HepG2 (cell line): Measurements from ENCODE around the gene ARHGAP4. TPM values are rescaled to one million over a fixed set of nuclear protein-coding genes. Genes with fewer than 3 reads are reported as not detected.

ENCODE experiments used
- ATAC-seq: fragments of 200-7000 bp; cut with Tn5 transposase; 3 replicates; pipeline ENCODE4 v1.9.1; 2020; ENCODE audit warnings: mild to moderate bottlenecking, moderate library complexity
- BruUV-seq: library from RNA; stranded (reverse); fragments of 400-500 nt; replicated peaks from 2 replicates; lab custom pipeline; 2021; lab: Mats Ljungman, UMichigan
- CTCF ChIA-PET: fragments of 300-600 bp; formaldehyde crosslinking; extraction: SDS; loops from one replicate; lab custom pipeline; 2021; ENCODE audit warnings: low total read pairs, inconsistent platforms, low intra/inter-chr PET ratio; lab: Yijun Ruan, JAX
- POLR2A ChIA-PET: fragments of 350-600 bp; sonication (Branson Sonifier 250); formaldehyde crosslinking; loops from one replicate; lab custom pipeline; 2020; ENCODE audit warnings: antibody characterized with exemption, inconsistent platforms; lab: Yijun Ruan, JAX
- DNase-seq: peaks from one replicate; pipeline ENCODE4 v3.0.0-alpha.2; 2015; ENCODE audit warnings: low spot score
- FAIRE-seq: peaks from 3 replicates; lab custom pipeline; 2011; peaks lifted over from hg19 to GRCh38; lab: Jason Lieb, UNC
- H2AFZ ChIP-seq: one replicate; pipeline ENCODE4 v1.6.1; 2011; ENCODE audit warnings: low read length, inconsistent platforms
- H3K27ac ChIP-seq: fragments of 300-600 bp; 3 replicates; pipeline ENCODE4 v1.8.0; 2011; ENCODE audit warnings: mixed run types, mild to moderate bottlenecking, mixed read lengths, low read length, inconsistent platforms; ENCODE audit not compliant: insufficient read depth; ENCODE audit errors: extremely low read length
- H3K27me3 ChIP-seq, 2 experiments: fragments of 200-600 bp in 1 of 2; 2 replicates in 1 of 2; 3 replicates in 1 of 2; pipeline versions ENCODE4 v1.6.0 to v1.8.0; 2011; ENCODE audit warnings: low read length in 2 of 2, mild to moderate bottlenecking in 2 of 2, moderate library complexity in 2 of 2, inconsistent platforms in 1 of 2; ENCODE audit not compliant: insufficient read depth in 2 of 2, control insufficient read depth in 1 of 2
- H3K36me3 ChIP-seq, 2 experiments: fragments of 200-600 bp in 1 of 2; replicated peaks in 1 of 2; 2 replicates in 1 of 2; 3 replicates in 1 of 2; pipeline versions ENCODE4 v1.5.1 to v1.8.0; 2011; ENCODE audit warnings: low read length in 2 of 2, inconsistent platforms in 1 of 2; ENCODE audit not compliant: insufficient read depth in 2 of 2, control insufficient read depth in 1 of 2
- H3K4me1 ChIP-seq: 2 replicates; pipeline ENCODE4 v1.5.1; 2012; ENCODE audit warnings: low read length, inconsistent platforms; ENCODE audit not compliant: insufficient read depth
- H3K4me2 ChIP-seq: 2 replicates; pipeline ENCODE4 v1.6.0; 2011; ENCODE audit warnings: low read depth, low read length, inconsistent platforms
- H3K4me3 ChIP-seq, 3 experiments: fragments of 200-600 bp in 1 of 3; sonication (generic), shearing (Covaris generic) in 1 of 3; replicated peaks in 1 of 3; 2 replicates each; pipeline ENCODE4 v1.5.1; 2011 to 2016; ENCODE audit warnings: low read length in 3 of 3, inconsistent platforms in 2 of 3, low read depth in 2 of 3, mild to moderate bottlenecking in 2 of 3, control low read depth in 1 of 3, mixed read lengths in 1 of 3; ENCODE audit not compliant: insufficient read depth in 1 of 3
- H3K79me2 ChIP-seq: one replicate; pipeline ENCODE4 v1.6.1; 2011; ENCODE audit warnings: low read length, inconsistent platforms; ENCODE audit not compliant: insufficient read depth
- H3K9ac ChIP-seq: 2 replicates; pipeline ENCODE4 v1.6.0; 2011; ENCODE audit warnings: mild to moderate bottlenecking, low read depth, low read length, inconsistent platforms; ENCODE audit not compliant: insufficient read depth
- H3K9me3 ChIP-seq: 2 replicates; pipeline ENCODE4 v1.5.1; 2012; ENCODE audit warnings: mild to moderate bottlenecking, low read length
- H4K20me1 ChIP-seq: 2 replicates; pipeline ENCODE4 v1.6.0; 2011; ENCODE audit warnings: inconsistent platforms, mild to moderate bottlenecking, low read length, moderate library complexity; ENCODE audit not compliant: insufficient read depth
- TCF7L2 ChIP-seq: IDR thresholded peaks from 2 replicates; pipeline ENCODE4 v1.6.1; 2011; ENCODE audit warnings: mild to moderate bottlenecking, low read depth, low read length, moderate library complexity
- ZBTB1 ChIP-seq: sonication (generic); formaldehyde crosslinking; IDR thresholded peaks from 2 replicates; pipeline ENCODE4 v1.4.0; 2020; ENCODE audit warnings: missing genetic modification reagents, borderline replicate concordance
- ZFAT ChIP-seq: sonication (generic); formaldehyde crosslinking; conservative IDR thresholded peaks from 2 replicates; pipeline ENCODE4 v1.8.1; 2023; ENCODE audit warnings: missing genetic modification reagents, inconsistent platforms
- ZFP1 ChIP-seq: IDR thresholded peaks from 2 replicates; pipeline ENCODE4 v1.6.1; 2016
- WGBS: methylation state at CpG from one replicate; pipeline ENCODE4 v1.1.6; 2017; ENCODE audit warnings: low lambda C conversion rate; 5-methylcytosine and 5-hydroxymethylcytosine counted together
- in situ Hi-C: cut with HindIII; loops from 2 replicates; pipeline ENCODE4 v1.10.0; 2017; ENCODE audit warnings: low pct_unique_long_range_greater_than_20kb; ENCODE audit not compliant: extremely low pct_ligation_motif_present
- intact Hi-C: fragments of 100-400 bp; cut with micrococcal nuclease; formaldehyde crosslinking; loops from one replicate; pipeline ENCODE4 v1.10.0; 2022; ENCODE audit not compliant: unreplicated experiment
- polyA plus RNA-seq, 8 experiments: library from polyadenylated mRNA; depleted of rRNA in 3 of 8; stranded (reverse) in 7 of 8; unstranded in 1 of 8; fragments of >200 nt; fragmentation: Illumina TruSeq in 4 of 8; extraction: Trizol in 4 of 8; gene quantifications; 2 replicates each; pipeline versions ENCODE4 v1.2.1 to v1.2.3, GENCODE V29; 2011 to 2016; ENCODE audit warnings: low read depth in 4 of 8, missing spikeins in 1 of 8, mixed read lengths in 1 of 8; ENCODE audit not compliant: insufficient read depth in 1 of 8
- total RNA-seq, 5 experiments: library from RNA; depleted of rRNA; stranded (reverse); fragments of >200 nt; fragmentation: Illumina TruSeq; extraction: Trizol; gene quantifications; 2 replicates each; pipeline ENCODE4 v1.2.3, GENCODE V29; 2016; ENCODE audit warnings: low read depth in 1 of 5
- TF ChIP-seq, protein P1 (sequence below): IDR thresholded peaks from 2 replicates; pipeline ENCODE4 v1.6.1; 2016; ENCODE audit warnings: missing biosample characterization, missing genetic modification reagents, low read depth
- TF ChIP-seq, protein P2 (sequence below): sonication (generic); formaldehyde crosslinking; IDR thresholded peaks from 2 replicates; pipeline ENCODE4 v1.5.1; 2020; ENCODE audit warnings: missing genetic modification reagents, mild to moderate bottlenecking, borderline replicate concordance

ARHGAP4 gene
- total and polyA plus RNA-seq, 2 of the 13 experiments (the other 11 are each of a cell fraction or from before 2014, with no cell fraction given), result 0.57 to 0.64 TPM

DNA sequence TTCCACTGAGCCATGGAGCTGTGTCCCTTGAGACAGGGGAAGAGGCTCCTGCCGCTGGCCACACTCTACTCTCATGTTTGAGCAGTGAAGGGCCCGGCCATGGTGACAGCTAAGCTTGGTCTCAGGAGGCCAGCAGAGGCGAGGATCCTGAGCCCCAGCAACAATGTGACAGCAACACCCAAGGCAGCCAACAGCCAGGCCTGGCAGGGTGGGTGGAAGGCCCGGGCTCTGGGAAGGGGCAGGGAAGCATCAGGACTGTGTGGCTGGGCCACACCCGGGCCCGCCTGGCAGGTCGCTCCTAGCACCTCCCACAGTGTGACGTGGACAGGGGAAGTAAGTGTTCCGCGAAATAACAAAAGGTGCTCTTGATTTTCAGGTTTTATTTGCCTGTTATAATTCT is 64.9 kb downstream of the ARHGAP4 start:
- no peaks in the 10 kb centered on the region for H3K36me3 ChIP-seq
- in situ Hi-C loops (no loop called here), intact Hi-C loops (no loop called here)
- no peaks in the 10 kb centered on the region for H3K9me3 ChIP-seq
- no peak overlapping the region for H3K4me3 ChIP-seq
- BruUV-seq, result no TSS peak
- no peak overlapping the region for H3K9ac ChIP-seq
- CTCF ChIA-PET, result no interaction called here
- no peak for DNase-seq
- TF ChIP-seq, protein P1, sequence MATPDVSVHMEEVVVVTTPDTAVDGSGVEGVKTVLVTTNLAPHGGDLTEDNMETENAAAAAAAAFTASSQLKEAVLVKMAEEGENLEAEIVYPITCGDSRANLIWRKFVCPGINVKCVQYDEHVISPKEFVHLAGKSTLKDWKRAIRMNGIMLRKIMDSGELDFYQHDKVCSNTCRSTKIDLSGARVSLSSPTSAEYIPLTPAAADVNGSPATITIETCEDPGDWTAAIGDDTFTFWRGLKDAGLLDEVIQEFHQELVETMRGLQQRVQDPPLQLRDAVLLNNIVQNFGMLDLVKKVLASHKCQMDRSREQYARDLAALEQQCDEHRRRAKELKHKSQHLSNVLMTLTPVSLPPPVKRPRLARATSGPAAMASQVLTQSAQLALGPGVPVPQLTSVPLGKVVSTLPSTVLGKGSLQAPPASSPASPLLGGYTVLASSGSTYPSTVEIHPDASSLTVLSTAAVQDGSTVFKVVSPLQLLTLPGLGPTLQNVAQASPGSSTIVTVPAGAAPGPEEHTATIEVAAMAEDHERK (CRISPR knock-in tag), result no peak
- TF ChIP-seq ZFAT (CRISPR knock-in tag) (no peak), ZFP1 (CRISPR knock-in tag) (no peak), TCF7L2 (no peak), ZBTB1 (no peak)
- TF ChIP-seq, protein P2, sequence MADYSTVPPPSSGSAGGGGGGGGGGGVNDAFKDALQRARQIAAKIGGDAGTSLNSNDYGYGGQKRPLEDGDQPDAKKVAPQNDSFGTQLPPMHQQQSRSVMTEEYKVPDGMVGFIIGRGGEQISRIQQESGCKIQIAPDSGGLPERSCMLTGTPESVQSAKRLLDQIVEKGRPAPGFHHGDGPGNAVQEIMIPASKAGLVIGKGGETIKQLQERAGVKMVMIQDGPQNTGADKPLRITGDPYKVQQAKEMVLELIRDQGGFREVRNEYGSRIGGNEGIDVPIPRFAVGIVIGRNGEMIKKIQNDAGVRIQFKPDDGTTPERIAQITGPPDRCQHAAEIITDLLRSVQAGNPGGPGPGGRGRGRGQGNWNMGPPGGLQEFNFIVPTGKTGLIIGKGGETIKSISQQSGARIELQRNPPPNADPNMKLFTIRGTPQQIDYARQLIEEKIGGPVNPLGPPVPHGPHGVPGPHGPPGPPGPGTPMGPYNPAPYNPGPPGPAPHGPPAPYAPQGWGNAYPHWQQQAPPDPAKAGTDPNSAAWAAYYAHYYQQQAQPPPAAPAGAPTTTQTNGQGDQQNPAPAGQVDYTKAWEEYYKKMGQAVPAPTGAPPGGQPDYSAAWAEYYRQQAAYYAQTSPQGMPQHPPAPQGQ (CRISPR knock-in tag), result no peak
- no peak for ATAC-seq
- no peaks in the 10 kb centered on the region for H3K79me2 ChIP-seq
- no peak for FAIRE-seq
- H3K4me1 ChIP-seq, result no peaks in the 10 kb centered on the region
- no peak overlapping the region for H2AFZ ChIP-seq
- H3K27ac ChIP-seq, result no peak overlapping the region
- no peaks in the 10 kb centered on the region for H4K20me1 ChIP-seq
- POLR2A ChIA-PET, result no interaction called here
- H3K27me3 ChIP-seq, result no peaks in the 10 kb centered on the region; a peak in 1 of 5 replicates
- H3K4me2 ChIP-seq, result no peak overlapping the region
- WGBS, result 63% methylated on average over 5 of the region's 10 CpGs

Other genes starting within 250 kb of the ARHGAP4 start
- gene SLC6A8, start 238.3 kb downstream of the ARHGAP4 start, total RNA-seq (2016; rRNA removed; fragmentation: Illumina TruSeq; extraction: Trizol), result 9.0 and 13.9 TPM in 2 replicates
- 176 and 264 TPM in 2 replicates for gene SLC6A8, start 238.3 kb downstream of the ARHGAP4 start, polyA plus RNA-seq (2011; rRNA removed)
- 101 and 178 TPM in 2 replicates for gene BCAP31, start 201.9 kb downstream of the ARHGAP4 start, total RNA-seq (2016; rRNA removed; fragmentation: Illumina TruSeq; extraction: Trizol)
- 139 and 155 TPM in 2 replicates for gene BCAP31, start 201.9 kb downstream of the ARHGAP4 start, polyA plus RNA-seq (2011; rRNA removed)
- 10.1 and 15.9 TPM in 2 replicates for gene ABCD1, start 201.4 kb downstream of the ARHGAP4 start, total RNA-seq (2016; rRNA removed; fragmentation: Illumina TruSeq; extraction: Trizol)
- 11.4 and 15.4 TPM in 2 replicates for gene ABCD1, start 201.4 kb downstream of the ARHGAP4 start, polyA plus RNA-seq (2011; rRNA removed)
- 1.2 and 3.0 TPM in 2 replicates for gene PLXNB3, start 162.0 kb downstream of the ARHGAP4 start, total RNA-seq (2016; rRNA removed; fragmentation: Illumina TruSeq; extraction: Trizol)
- 6.9 and 8.1 TPM in 2 replicates for gene PLXNB3, start 162.0 kb downstream of the ARHGAP4 start, polyA plus RNA-seq (2011; rRNA removed)
- 0.22 TPM in 1 of 2 replicates, not detected in the other for gene SRPK3, start 145.2 kb downstream of the ARHGAP4 start, total RNA-seq (2016; rRNA removed; fragmentation: Illumina TruSeq; extraction: Trizol)
- 0.10 and 0.30 TPM in 2 replicates for gene SRPK3, start 145.2 kb downstream of the ARHGAP4 start, polyA plus RNA-seq (2011; rRNA removed)
- 16.2 and 18.7 TPM in 2 replicates for gene IDH3G, start 131.9 kb downstream of the ARHGAP4 start, total RNA-seq (2016; rRNA removed; fragmentation: Illumina TruSeq; extraction: Trizol)
- 35.5 and 36.0 TPM in 2 replicates for gene IDH3G, start 131.9 kb downstream of the ARHGAP4 start, polyA plus RNA-seq (2011; rRNA removed)
- 124 and 214 TPM in 2 replicates for gene SSR4, start 131.6 kb downstream of the ARHGAP4 start, total RNA-seq (2016; rRNA removed; fragmentation: Illumina TruSeq; extraction: Trizol)
- 288 and 319 TPM in 2 replicates for gene SSR4, start 131.6 kb downstream of the ARHGAP4 start, polyA plus RNA-seq (2011; rRNA removed)
- not detected in 2 replicates for gene PDZD4, start 95.7 kb downstream of the ARHGAP4 start, total RNA-seq (2016; rRNA removed; fragmentation: Illumina TruSeq; extraction: Trizol)
- gene PDZD4, start 95.7 kb downstream of the ARHGAP4 start, polyA plus RNA-seq (2011; rRNA removed), result 0.03 TPM in 1 of 2 replicates, not detected in the other
- 1.1 and 1.4 TPM in 2 replicates for gene L1CAM, start 40.1 kb downstream of the ARHGAP4 start, total RNA-seq (2016; rRNA removed; fragmentation: Illumina TruSeq; extraction: Trizol)
- gene L1CAM, start 40.1 kb downstream of the ARHGAP4 start, polyA plus RNA-seq (2011; rRNA removed), result 2.0 and 5.0 TPM in 2 replicates
- gene AVPR2, start 21.6 kb downstream of the ARHGAP4 start, total RNA-seq (2016; rRNA removed; fragmentation: Illumina TruSeq; extraction: Trizol), result not detected in 2 replicates
- not detected in 2 replicates for gene AVPR2, start 21.6 kb downstream of the ARHGAP4 start, polyA plus RNA-seq (2011; rRNA removed)
- gene NAA10, start 8.8 kb upstream of the ARHGAP4 start, total RNA-seq (2016; rRNA removed; fragmentation: Illumina TruSeq; extraction: Trizol), result 51.1 and 51.7 TPM in 2 replicates
- gene NAA10, start 8.8 kb upstream of the ARHGAP4 start, polyA plus RNA-seq (2011; rRNA removed), result 49.1 and 49.2 TPM in 2 replicates
- gene RENBP, start 18.4 kb upstream of the ARHGAP4 start, total RNA-seq (2016; rRNA removed; fragmentation: Illumina TruSeq; extraction: Trizol), result 0.77 and 1.4 TPM in 2 replicates
- gene RENBP, start 18.4 kb upstream of the ARHGAP4 start, polyA plus RNA-seq (2011; rRNA removed), result 2.0 and 2.6 TPM in 2 replicates
- gene HCFC1, start 45.6 kb upstream of the ARHGAP4 start, total RNA-seq (2016; rRNA removed; fragmentation: Illumina TruSeq; extraction: Trizol), result 17.8 and 24.0 TPM in 2 replicates
- gene HCFC1, start 45.6 kb upstream of the ARHGAP4 start, polyA plus RNA-seq (2011; rRNA removed), result 5.8 TPM in 2 replicates
- 1.7 and 2.2 TPM in 2 replicates for gene TMEM187, start 46.5 kb upstream of the ARHGAP4 start, total RNA-seq (2016; rRNA removed; fragmentation: Illumina TruSeq; extraction: Trizol)
- 6.2 and 6.7 TPM in 2 replicates for gene TMEM187, start 46.5 kb upstream of the ARHGAP4 start, polyA plus RNA-seq (2011; rRNA removed)
- 69.8 and 77.3 TPM in 2 replicates for gene IRAK1, start 93.6 kb upstream of the ARHGAP4 start, total RNA-seq (2016; rRNA removed; fragmentation: Illumina TruSeq; extraction: Trizol)
- gene IRAK1, start 93.6 kb upstream of the ARHGAP4 start, polyA plus RNA-seq (2011; rRNA removed), result 57.7 and 83.5 TPM in 2 replicates
- 16.4 and 18.1 TPM in 2 replicates for gene MECP2, start 171.5 kb upstream of the ARHGAP4 start, total RNA-seq (2016; rRNA removed; fragmentation: Illumina TruSeq; extraction: Trizol)
- gene MECP2, start 171.5 kb upstream of the ARHGAP4 start, polyA plus RNA-seq (2011; rRNA removed), result 7.9 and 8.0 TPM in 2 replicates
- gene OPN1LW, start 218.0 kb upstream of the ARHGAP4 start, total RNA-seq (2016; rRNA removed; fragmentation: Illumina TruSeq; extraction: Trizol), result not detected in 2 replicates
- not detected in 2 replicates for gene OPN1LW, start 218.0 kb upstream of the ARHGAP4 start, polyA plus RNA-seq (2011; rRNA removed)